Vagina (tissue), 2 donors: ENCODE measurements around the gene SLC12A8.

ENCODE experiments used
- CTCF ChIP-seq, 3 experiments: fragments of 450-650 bp in 2 of 3; fragments of 200-600 bp in 1 of 3; sonication (generic) in 1 of 3; IDR thresholded peaks; one replicate each; pipeline ENCODE4 v1.5.1; 2017 to 2019; ENCODE audit warnings: antibody characterized with exemption in 3 of 3, mild to moderate bottlenecking in 2 of 3, moderate library complexity in 2 of 3
- POLR2AphosphoS5 ChIP-seq, 2 donors: sonication (generic); formaldehyde crosslinking; IDR thresholded peaks; one replicate each; pipeline ENCODE4 v1.9.0; 2017; ENCODE audit warnings: antibody characterized with exemption in 2 of 2, mild to moderate bottlenecking in 2 of 2, low read depth in 1 of 2; ENCODE audit not compliant: insufficient read depth in 1 of 2

DNA sequence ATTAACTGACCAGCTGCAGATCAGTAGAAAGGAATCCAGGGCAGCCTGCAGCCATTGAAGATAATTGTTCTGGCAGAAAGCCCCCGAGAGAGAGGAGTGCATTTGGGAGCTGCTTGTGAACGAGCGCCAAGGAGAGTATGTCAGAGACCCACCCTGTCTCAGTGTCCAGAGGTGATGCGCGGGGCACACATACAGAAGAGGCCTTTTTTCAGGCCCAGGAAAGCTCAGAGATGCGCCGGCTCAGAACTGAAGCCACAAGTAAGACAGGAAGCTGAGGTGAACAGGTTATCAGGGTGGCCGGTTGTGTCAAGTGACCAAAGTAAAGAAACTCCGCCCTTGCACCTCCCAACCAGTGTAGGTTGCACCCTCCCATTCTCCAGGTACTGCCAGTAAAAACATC lies 96.9 kb downstream of the SLC12A8 start:
- no peak for TF ChIP-seq CTCF (IDR thresholded peaks at IDR 0.05)
- no peak for TF ChIP-seq POLR2AphosphoS5 (IDR thresholded peaks at IDR 0.05; ENCODE audit: insufficient read depth in 1 of 2, low read depth in 1 of 2)
